ENCODE data around the gene MOB1A.

The MOB1A gene

DNA sequence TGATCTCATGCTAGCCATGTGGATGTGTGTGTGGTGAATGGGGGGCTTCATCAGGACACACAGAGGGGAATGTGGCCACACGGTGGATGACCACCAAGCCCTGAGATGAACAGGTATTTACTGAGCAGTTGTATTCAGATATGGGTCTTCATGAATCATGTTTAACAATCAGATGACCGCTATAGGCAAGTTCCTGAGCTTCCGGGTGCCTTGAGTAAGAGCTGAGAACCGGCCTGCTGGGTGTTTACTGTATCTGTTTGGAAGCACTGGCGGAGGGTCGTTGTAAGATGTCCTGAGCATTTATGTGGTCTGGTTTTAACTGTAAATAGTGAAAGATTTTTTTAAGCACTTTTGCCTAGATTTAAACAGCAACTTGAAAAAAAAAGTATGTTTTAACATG is 74.9 kb downstream of the MOB1A start:
- DNase-seq (ENCODE audit: low spot score), result no peak

All from pons (tissue), 1 donor.